MCF 10A (cell line): ENCODE measurements around the gene CENPQ. TPM values are rescaled to one million over a fixed set of nuclear protein-coding genes. Genes with fewer than 3 reads are reported as not detected.

Source experiments
- BruUV-seq: library from RNA; stranded (reverse); fragments of 400-500 nt; replicated peaks from 2 replicates; lab custom pipeline; 2021; lab: Mats Ljungman, UMichigan
- CTCF ChIA-PET: fragments of 300-600 bp; sonication (Branson Sonifier 250); formaldehyde crosslinking; extraction: SDS; loops from one replicate; lab custom pipeline; 2021; ENCODE audit warnings: antibody characterized with exemption, inconsistent platforms; lab: Yijun Ruan, JAX
- POLR2A ChIA-PET: fragments of 300-600, 350-650 bp; sonication (Branson Sonifier 250); formaldehyde crosslinking; extraction: SDS; loops from one replicate; lab custom pipeline; 2020; ENCODE audit warnings: antibody characterized with exemption, inconsistent platforms; lab: Yijun Ruan, JAX
- DNase-seq: peaks from one replicate; pipeline ENCODE4 v3.0.0-alpha.2; 2018; ENCODE audit not compliant: unreplicated experiment
- H3K27ac Mint-ChIP-seq: one replicate; pipeline ENCODE4 v1.8.0; 2022; ENCODE audit warnings: mild to moderate bottlenecking, low read depth, mixed read lengths; ENCODE audit not compliant: unreplicated experiment
- H3K27me3 Mint-ChIP-seq: one replicate; pipeline ENCODE4 v1.8.0; 2022; ENCODE audit warnings: mixed read lengths; ENCODE audit not compliant: insufficient read depth, unreplicated experiment
- H3K36me3 Mint-ChIP-seq: one replicate; pipeline ENCODE4 v1.8.0; 2022; ENCODE audit warnings: mild to moderate bottlenecking, moderate library complexity, mixed read lengths; ENCODE audit not compliant: insufficient read depth, unreplicated experiment
- H3K4me1 Mint-ChIP-seq: one replicate; pipeline ENCODE4 v1.8.0; 2022; ENCODE audit warnings: mixed read lengths; ENCODE audit not compliant: insufficient read depth, unreplicated experiment
- H3K4me3 Mint-ChIP-seq: one replicate; pipeline ENCODE4 v1.8.0; 2022; ENCODE audit warnings: mild to moderate bottlenecking, moderate library complexity, mixed read lengths; ENCODE audit not compliant: unreplicated experiment
- H3K9me3 Mint-ChIP-seq: one replicate; pipeline ENCODE4 v1.8.0; 2022; ENCODE audit warnings: mixed read lengths; ENCODE audit not compliant: unreplicated experiment
- intact Hi-C: fragments of 100-400 bp; cut with micrococcal nuclease; formaldehyde crosslinking; loops from 2 replicates; pipeline ENCODE4 v1.14.1; 2022
- total RNA-seq: library from RNA; stranded (reverse); gene quantifications from 2 replicates; pipeline ENCODE4 v1.2.3, GENCODE V29; 2022
- TF ChIP-seq, protein P1 (sequence below): fragments of 200-600 bp; IDR thresholded peaks from one replicate; pipeline ENCODE4 v1.8.0; 2022; ENCODE audit warnings: antibody characterized with exemption, mild to moderate bottlenecking; ENCODE audit not compliant: unreplicated experiment

CENPQ gene
- total RNA-seq, 1 experiment from 2014 or later = 5.4 TPM

- H3K4me3 Mint-ChIP-seq = no peak overlapping the region
- H3K4me1 Mint-ChIP-seq = peaks cover 6% of the 10 kb centered on the region
- no peak for DNase-seq
- BruUV-seq = no TSS peak
- H3K27me3 Mint-ChIP-seq = no peaks in the 10 kb centered on the region
- TF ChIP-seq, protein P1, sequence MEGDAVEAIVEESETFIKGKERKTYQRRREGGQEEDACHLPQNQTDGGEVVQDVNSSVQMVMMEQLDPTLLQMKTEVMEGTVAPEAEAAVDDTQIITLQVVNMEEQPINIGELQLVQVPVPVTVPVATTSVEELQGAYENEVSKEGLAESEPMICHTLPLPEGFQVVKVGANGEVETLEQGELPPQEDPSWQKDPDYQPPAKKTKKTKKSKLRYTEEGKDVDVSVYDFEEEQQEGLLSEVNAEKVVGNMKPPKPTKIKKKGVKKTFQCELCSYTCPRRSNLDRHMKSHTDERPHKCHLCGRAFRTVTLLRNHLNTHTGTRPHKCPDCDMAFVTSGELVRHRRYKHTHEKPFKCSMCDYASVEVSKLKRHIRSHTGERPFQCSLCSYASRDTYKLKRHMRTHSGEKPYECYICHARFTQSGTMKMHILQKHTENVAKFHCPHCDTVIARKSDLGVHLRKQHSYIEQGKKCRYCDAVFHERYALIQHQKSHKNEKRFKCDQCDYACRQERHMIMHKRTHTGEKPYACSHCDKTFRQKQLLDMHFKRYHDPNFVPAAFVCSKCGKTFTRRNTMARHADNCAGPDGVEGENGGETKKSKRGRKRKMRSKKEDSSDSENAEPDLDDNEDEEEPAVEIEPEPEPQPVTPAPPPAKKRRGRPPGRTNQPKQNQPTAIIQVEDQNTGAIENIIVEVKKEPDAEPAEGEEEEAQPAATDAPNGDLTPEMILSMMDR = no peak
- no peak overlapping the region for H3K27ac Mint-ChIP-seq
- CTCF ChIA-PET = interaction anchor here (0.5 to 6.6 kb wide), 10 partner anchors 20 to 1439 kb away, joined by 3 to 182 read pairs (median 10); partner anchors contain the start of gene C6orf141
- POLR2A ChIA-PET = no interaction called here
- intact Hi-C loops = no loop called here
- no peaks in the 10 kb centered on the region for H3K9me3 Mint-ChIP-seq
- peaks cover 6% of the 10 kb centered on the region for H3K36me3 Mint-ChIP-seq
These were observed 67.1 kb downstream of the CENPQ start for GRCh38 chr6:49530141-49530776.

DNA sequence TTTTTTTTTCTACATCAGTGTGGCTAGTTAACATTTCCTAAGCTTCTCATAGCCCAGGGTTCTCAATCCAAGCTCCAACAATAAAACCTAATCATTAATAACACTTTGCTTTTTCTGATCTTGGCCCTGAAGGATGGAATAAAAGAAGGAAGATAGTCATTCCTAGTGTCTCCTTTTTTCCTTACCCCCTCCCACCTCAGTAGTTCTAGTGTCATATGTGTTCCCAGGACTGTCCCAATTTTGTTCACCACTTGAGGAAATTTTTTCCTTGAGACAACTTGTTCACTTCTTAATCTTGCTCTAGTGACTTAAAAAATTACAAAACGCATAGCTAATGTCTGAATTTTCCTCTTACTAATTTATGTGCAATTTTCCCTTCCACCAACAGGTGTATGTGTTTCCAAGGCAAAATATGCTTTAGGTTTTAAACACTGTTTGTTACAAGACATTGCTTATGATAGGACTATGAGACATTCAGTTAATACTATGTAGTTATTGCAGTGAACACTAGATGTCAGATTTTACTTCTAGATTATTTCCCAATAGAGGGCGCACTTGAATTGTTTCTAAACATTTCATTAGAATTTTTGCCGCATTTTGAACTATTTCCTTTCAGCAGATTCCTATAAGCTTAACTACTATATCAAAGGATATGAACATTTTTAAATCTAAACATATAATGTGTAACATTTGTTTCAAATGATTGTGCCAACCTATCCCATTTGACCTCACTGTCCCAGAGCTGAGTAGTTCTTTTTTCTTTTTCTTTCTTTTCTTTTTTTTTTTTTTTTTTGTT is 68.8 kb downstream of the CENPQ start:
- TF ChIP-seq, protein P1 = peak; percentile 90
- no peaks in the 10 kb centered on the region for H3K9me3 Mint-ChIP-seq
- H3K4me1 Mint-ChIP-seq = peaks cover 6% of the 10 kb centered on the region
- ChIA-PET CTCF (interaction anchor here (0.5 to 6.6 kb wide), 46 partner anchors 8 to 1784 kb away, joined by 3 to 182 read pairs (median 5); partner anchors contain the start of gene C6orf141), POLR2A (interaction anchor here (0.6 to 3.5 kb wide), 7 partner anchors 10 to 331 kb away, joined by 3 to 23 read pairs (median 4); partner anchors contain the start of gene C6orf141)
- H3K4me3 Mint-ChIP-seq = peak overlapping the region; percentile 31
- H3K27ac Mint-ChIP-seq = no peak overlapping the region
- no peaks in the 10 kb centered on the region for H3K27me3 Mint-ChIP-seq
- peaks cover 6% of the 10 kb centered on the region for H3K36me3 Mint-ChIP-seq
- no TSS peak for BruUV-seq
- peak; percentile 72 for DNase-seq
- intact Hi-C loops = loop anchor here (1.0 to 2.0 kb wide), 4 partner anchors 19 to 317 kb away; partner anchors contain the start of gene C6orf141

- no peaks in the 10 kb centered on the region for H3K9me3 Mint-ChIP-seq
- TF ChIP-seq, protein P1 = no peak
- POLR2A ChIA-PET = interaction anchor here (1.1 to 1.9 kb wide), 2 partner anchors 15 to 17 kb away, joined by 3 to 7 read pairs; partner anchors contain the start of gene C6orf141
- H3K4me3 Mint-ChIP-seq = no peak overlapping the region
- peaks cover 6% of the 10 kb centered on the region for H3K4me1 Mint-ChIP-seq
- intact Hi-C loops = no loop called here
- no peaks in the 10 kb centered on the region for H3K27me3 Mint-ChIP-seq
- CTCF ChIA-PET = interaction anchor here (0.5 to 1.4 kb wide), 4 partner anchors 35 to 998 kb away, joined by 3 to 15 read pairs (median 6); no protein-coding TSS in a partner anchor
- no peak overlapping the region for H3K27ac Mint-ChIP-seq
- peaks cover 6% of the 10 kb centered on the region for H3K36me3 Mint-ChIP-seq
- BruUV-seq = no TSS peak
- no peak for DNase-seq
These were observed 72.6 kb downstream of the CENPQ start for GRCh38 chr6:49535795-49536194.
